MCF 10A (cell line): ENCODE results near the gene DPH1. TPM values are rescaled to one million over a fixed set of nuclear protein-coding genes. Genes with fewer than 3 reads are reported as not detected.

Source experiments
- BruUV-seq: library from RNA; stranded (reverse); fragments of 400-500 nt; replicated peaks from 2 replicates; lab custom pipeline; 2021; lab: Mats Ljungman, UMichigan
- CTCF ChIA-PET: fragments of 300-600 bp; sonication (Branson Sonifier 250); formaldehyde crosslinking; extraction: SDS; loops from one replicate; lab custom pipeline; 2021; ENCODE audit warnings: antibody characterized with exemption, inconsistent platforms; lab: Yijun Ruan, JAX
- POLR2A ChIA-PET: fragments of 300-600, 350-650 bp; sonication (Branson Sonifier 250); formaldehyde crosslinking; extraction: SDS; loops from one replicate; lab custom pipeline; 2020; ENCODE audit warnings: antibody characterized with exemption, inconsistent platforms; lab: Yijun Ruan, JAX
- DNase-seq: peaks from one replicate; pipeline ENCODE4 v3.0.0-alpha.2; 2018; ENCODE audit not compliant: unreplicated experiment
- H3K27ac Mint-ChIP-seq: one replicate; pipeline ENCODE4 v1.8.0; 2022; ENCODE audit warnings: mild to moderate bottlenecking, low read depth, mixed read lengths; ENCODE audit not compliant: unreplicated experiment
- H3K27me3 Mint-ChIP-seq: one replicate; pipeline ENCODE4 v1.8.0; 2022; ENCODE audit warnings: mixed read lengths; ENCODE audit not compliant: insufficient read depth, unreplicated experiment
- H3K36me3 Mint-ChIP-seq: one replicate; pipeline ENCODE4 v1.8.0; 2022; ENCODE audit warnings: mild to moderate bottlenecking, moderate library complexity, mixed read lengths; ENCODE audit not compliant: insufficient read depth, unreplicated experiment
- H3K4me1 Mint-ChIP-seq: one replicate; pipeline ENCODE4 v1.8.0; 2022; ENCODE audit warnings: mixed read lengths; ENCODE audit not compliant: insufficient read depth, unreplicated experiment
- H3K4me3 Mint-ChIP-seq: one replicate; pipeline ENCODE4 v1.8.0; 2022; ENCODE audit warnings: mild to moderate bottlenecking, moderate library complexity, mixed read lengths; ENCODE audit not compliant: unreplicated experiment
- H3K9me3 Mint-ChIP-seq: one replicate; pipeline ENCODE4 v1.8.0; 2022; ENCODE audit warnings: mixed read lengths; ENCODE audit not compliant: unreplicated experiment
- intact Hi-C: fragments of 100-400 bp; cut with micrococcal nuclease; formaldehyde crosslinking; loops from 2 replicates; pipeline ENCODE4 v1.14.1; 2022
- total RNA-seq: library from RNA; stranded (reverse); gene quantifications from 2 replicates; pipeline ENCODE4 v1.2.3, GENCODE V29; 2022
- TF ChIP-seq, protein P1 (sequence below): fragments of 200-600 bp; IDR thresholded peaks from one replicate; pipeline ENCODE4 v1.8.0; 2022; ENCODE audit warnings: antibody characterized with exemption, mild to moderate bottlenecking; ENCODE audit not compliant: unreplicated experiment

DPH1 gene
- total RNA-seq, 1 experiment from 2014 or later, result 45.2 TPM

DNA sequence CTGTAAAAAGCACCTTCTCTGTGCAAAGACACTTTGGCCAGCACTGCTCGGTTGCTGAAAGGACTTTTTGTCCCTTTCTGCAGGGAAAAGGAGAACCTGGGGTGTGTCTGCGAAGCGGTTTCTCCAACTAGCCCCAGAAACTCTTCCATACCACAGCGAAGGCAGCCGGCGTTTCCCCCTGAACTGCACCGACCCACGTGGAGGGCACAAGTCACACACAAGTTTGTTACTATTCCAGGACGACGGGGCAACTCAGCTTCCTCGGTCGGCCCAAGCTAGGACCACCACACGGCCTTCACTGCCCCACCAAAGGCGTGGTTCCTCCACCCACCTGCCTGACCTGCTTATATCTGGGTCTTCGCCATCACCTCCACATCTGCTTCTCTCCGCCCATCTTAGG is 6.7 kb upstream of the DPH1 start:
- peaks cover 11% of the 10 kb centered on the region for H3K4me1 Mint-ChIP-seq
- H3K4me3 Mint-ChIP-seq, result peak overlapping the region; percentile 78
- no peak for DNase-seq
- no TSS peak for BruUV-seq
- H3K36me3 Mint-ChIP-seq, result no peaks in the 10 kb centered on the region
- POLR2A ChIA-PET, result interaction anchor here (1.0 to 4.9 kb wide), 6 partner anchors 11 to 313 kb away, joined by 3 to 50 read pairs (median 6); partner anchors contain the start of genes RPA1, SMYD4 and TSR1
- no peaks in the 10 kb centered on the region for H3K27me3 Mint-ChIP-seq
- no peak overlapping the region for H3K27ac Mint-ChIP-seq
- TF ChIP-seq, protein P1, sequence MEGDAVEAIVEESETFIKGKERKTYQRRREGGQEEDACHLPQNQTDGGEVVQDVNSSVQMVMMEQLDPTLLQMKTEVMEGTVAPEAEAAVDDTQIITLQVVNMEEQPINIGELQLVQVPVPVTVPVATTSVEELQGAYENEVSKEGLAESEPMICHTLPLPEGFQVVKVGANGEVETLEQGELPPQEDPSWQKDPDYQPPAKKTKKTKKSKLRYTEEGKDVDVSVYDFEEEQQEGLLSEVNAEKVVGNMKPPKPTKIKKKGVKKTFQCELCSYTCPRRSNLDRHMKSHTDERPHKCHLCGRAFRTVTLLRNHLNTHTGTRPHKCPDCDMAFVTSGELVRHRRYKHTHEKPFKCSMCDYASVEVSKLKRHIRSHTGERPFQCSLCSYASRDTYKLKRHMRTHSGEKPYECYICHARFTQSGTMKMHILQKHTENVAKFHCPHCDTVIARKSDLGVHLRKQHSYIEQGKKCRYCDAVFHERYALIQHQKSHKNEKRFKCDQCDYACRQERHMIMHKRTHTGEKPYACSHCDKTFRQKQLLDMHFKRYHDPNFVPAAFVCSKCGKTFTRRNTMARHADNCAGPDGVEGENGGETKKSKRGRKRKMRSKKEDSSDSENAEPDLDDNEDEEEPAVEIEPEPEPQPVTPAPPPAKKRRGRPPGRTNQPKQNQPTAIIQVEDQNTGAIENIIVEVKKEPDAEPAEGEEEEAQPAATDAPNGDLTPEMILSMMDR, result no peak
- no peaks in the 10 kb centered on the region for H3K9me3 Mint-ChIP-seq
- CTCF ChIA-PET, result interaction anchor here (0.6 to 7.4 kb wide), 4 partner anchors 113 to 242 kb away, joined by 3 to 124 read pairs (median 16); no protein-coding TSS in a partner anchor
- intact Hi-C loops, result no loop called here

DNA sequence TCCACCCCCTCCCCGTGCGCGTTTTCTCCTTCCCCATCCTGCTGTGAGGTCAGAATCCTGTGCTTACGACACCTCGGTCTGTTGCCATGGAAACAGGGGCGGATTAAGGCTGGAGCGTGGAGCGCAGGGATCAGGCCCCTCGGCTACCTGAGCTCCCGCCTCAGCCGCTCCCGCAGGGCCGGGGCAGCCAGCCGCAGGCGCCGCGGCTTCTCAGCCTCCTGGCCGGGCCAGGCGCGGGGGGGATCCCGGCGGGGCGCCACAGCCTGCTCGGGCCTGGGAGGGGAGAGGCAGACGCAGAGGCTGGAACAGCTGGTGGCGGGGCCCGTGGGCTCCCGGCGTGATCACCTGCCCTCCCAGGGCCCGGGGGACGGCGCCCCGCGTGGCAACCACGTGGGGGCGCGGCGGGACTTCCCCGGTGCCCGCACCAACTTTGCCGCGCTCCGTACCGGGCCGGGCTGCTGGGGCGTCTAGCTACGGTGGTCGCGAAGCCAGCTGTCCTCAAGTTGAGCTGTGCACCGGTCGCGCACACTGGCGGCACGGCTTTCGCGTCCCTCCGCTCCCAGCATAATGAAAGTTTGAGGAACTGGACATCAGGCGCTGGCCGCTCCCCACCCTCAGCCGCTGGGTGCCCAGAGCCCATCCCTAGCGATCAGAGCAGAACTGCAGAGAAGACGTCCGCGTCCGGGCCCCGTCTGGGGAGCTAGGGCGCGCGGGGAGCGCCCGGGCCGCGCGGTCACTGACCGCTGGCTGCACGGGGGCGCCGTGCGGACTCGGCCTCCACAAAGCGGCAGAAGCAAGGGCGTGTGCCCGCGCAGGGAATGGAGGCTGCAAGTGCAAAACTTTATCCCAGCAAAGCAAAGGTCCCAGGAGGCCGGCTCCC is 6.0 kb upstream of the DPH1 start:
- Mint-ChIP-seq H3K4me3 (peak overlapping the region; percentile 78), H3K27ac (no peak overlapping the region), H3K27me3 (no peaks in the 10 kb centered on the region), H3K9me3 (no peaks in the 10 kb centered on the region), H3K36me3 (no peaks in the 10 kb centered on the region), H3K4me1 (peaks cover 11% of the 10 kb centered on the region)
- peak; percentile 61 for DNase-seq
- no TSS peak for BruUV-seq
- ChIA-PET POLR2A (interaction anchor here (0.7 to 4.9 kb wide), 10 partner anchors 10 to 312 kb away, joined by 3 to 50 read pairs (median 6); partner anchors contain the start of genes RPA1, SMYD4 and TSR1), CTCF (interaction anchor here (0.6 to 7.4 kb wide), 7 partner anchors 16 to 241 kb away, joined by 3 to 124 read pairs (median 5); no protein-coding TSS in a partner anchor)
- intact Hi-C loops, result no loop called here
- TF ChIP-seq, protein P1, result no peak

DNA sequence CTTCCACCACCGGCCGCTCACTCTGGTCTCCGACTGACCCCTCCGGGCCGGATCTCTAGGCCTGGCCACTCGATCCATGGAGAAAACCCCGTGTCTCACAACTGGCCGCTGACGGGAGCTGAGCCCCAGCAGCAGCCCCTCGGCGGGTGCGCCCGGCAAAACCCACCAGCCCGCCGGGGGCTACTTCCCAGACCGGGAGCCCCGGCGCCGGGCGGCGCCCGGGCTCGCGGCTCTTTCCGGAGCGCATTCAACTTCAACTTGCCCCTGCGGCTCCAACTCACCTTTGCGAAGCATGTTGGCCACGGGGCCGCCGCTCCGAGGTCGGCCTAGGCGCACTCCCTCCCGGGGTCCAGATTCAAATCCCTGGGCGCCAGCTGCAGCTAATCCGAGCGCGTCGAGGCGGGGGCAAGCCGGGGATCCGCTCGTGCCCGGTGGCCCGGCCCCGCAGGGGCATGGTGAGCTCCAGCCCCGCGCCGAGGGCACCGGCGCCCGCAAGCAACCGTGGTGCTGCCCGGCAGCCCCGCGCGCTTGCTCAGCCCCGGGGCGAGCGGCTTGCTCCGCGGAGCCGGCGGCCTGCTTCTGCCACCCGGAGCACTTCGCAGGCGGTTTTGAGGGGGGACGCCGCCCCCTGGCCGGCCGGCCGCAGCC is 5.3 kb upstream of the DPH1 start:
- TF ChIP-seq, protein P1, result no peak
- no peaks in the 10 kb centered on the region for H3K9me3 Mint-ChIP-seq
- H3K36me3 Mint-ChIP-seq, result no peaks in the 10 kb centered on the region
- peaks cover 5% of the 10 kb centered on the region for H3K4me1 Mint-ChIP-seq
- intact Hi-C loops, result loop anchor here (1.0 to 5.0 kb wide), 3 partner anchors 43 to 307 kb away; no protein-coding TSS in a partner anchor
- no TSS peak for BruUV-seq
- H3K27ac Mint-ChIP-seq, result no peak overlapping the region
- ChIA-PET POLR2A (interaction anchor here (0.6 to 4.9 kb wide), 20 partner anchors 9 to 924 kb away, joined by 3 to 50 read pairs (median 4); partner anchors contain the start of genes OVCA2, RPA1 and SMYD4), CTCF (interaction anchor here (0.5 to 7.4 kb wide), 17 partner anchors 16 to 143 kb away, joined by 3 to 124 read pairs (median 5); no protein-coding TSS in a partner anchor)
- DNase-seq, result no peak
- peak overlapping the region; percentile 78 for H3K4me3 Mint-ChIP-seq
- H3K27me3 Mint-ChIP-seq, result no peaks in the 10 kb centered on the region
